ENCODE results near the gene PER1. TPM values are rescaled to one million over a fixed set of nuclear protein-coding genes. Genes with fewer than 3 reads are reported as not detected.

Gene PER1
- total RNA-seq, 1 donor from 2014 or later: 64.6 TPM

DNA sequence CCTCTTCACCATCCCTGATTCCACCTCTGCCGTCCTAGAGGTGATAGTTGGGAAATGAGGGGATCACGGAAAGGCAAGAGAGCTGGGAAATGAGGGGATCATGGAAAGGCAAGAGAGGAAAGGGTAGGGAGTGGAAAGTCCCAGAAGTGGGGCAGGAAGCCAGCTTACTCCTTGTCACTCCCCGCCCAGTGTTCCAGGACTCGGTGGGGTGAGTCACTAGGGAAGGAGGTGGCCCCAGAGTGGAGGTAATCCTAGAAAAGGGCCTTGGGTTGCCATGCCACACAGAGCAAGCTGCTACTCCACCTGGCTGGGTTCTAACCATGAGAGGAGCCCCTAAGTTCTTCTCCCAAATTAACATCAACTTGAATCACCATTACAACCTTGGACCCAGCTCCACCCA lies 48.7 kb downstream of the PER1 start:
- TF ChIP-seq, protein P1, sequence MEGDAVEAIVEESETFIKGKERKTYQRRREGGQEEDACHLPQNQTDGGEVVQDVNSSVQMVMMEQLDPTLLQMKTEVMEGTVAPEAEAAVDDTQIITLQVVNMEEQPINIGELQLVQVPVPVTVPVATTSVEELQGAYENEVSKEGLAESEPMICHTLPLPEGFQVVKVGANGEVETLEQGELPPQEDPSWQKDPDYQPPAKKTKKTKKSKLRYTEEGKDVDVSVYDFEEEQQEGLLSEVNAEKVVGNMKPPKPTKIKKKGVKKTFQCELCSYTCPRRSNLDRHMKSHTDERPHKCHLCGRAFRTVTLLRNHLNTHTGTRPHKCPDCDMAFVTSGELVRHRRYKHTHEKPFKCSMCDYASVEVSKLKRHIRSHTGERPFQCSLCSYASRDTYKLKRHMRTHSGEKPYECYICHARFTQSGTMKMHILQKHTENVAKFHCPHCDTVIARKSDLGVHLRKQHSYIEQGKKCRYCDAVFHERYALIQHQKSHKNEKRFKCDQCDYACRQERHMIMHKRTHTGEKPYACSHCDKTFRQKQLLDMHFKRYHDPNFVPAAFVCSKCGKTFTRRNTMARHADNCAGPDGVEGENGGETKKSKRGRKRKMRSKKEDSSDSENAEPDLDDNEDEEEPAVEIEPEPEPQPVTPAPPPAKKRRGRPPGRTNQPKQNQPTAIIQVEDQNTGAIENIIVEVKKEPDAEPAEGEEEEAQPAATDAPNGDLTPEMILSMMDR (IDR thresholded peaks at IDR 0.05; ENCODE audit: partially characterized antibody, unreplicated experiment): no peak
- H3K27ac Mint-ChIP-seq (ENCODE audit: unreplicated experiment): no peak overlapping the region
- H3K4me1 Mint-ChIP-seq (ENCODE audit: low read depth, unreplicated experiment): no peaks in the 10 kb centered on the region
- peaks cover 3% of the 10 kb centered on the region for H3K9me3 Mint-ChIP-seq (ENCODE audit: unreplicated experiment)
- DNase-seq: no peak
- no peaks in the 10 kb centered on the region for H3K36me3 Mint-ChIP-seq (ENCODE audit: unreplicated experiment)
- H3K4me3 Mint-ChIP-seq (ENCODE audit: unreplicated experiment): no peak overlapping the region
- H3K27me3 Mint-ChIP-seq (ENCODE audit: unreplicated experiment): peaks cover 10% of the 10 kb centered on the region

DNA sequence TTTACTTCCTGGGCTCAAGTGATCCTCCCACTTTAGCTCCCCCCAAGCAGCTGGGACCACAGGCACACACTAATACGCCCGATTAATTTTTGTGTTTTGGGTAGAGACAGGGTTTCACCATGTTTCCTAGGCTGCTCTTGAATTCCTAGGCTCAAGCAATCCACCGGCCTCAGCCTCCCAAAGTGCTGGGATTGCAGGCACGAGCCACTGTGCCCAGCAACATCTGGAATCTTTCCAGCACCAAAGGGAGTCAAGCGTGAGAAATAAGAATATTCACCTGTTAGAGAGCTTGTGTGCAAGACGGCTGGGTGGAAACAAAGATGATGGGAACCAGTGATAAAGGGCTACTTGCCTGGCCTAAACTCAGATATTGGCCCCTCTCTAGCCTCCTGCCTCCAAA lies 50.5 kb downstream of the PER1 start:
- peaks cover 6% of the 10 kb centered on the region for H3K9me3 Mint-ChIP-seq (ENCODE audit: unreplicated experiment)
- no peaks in the 10 kb centered on the region for H3K4me1 Mint-ChIP-seq (ENCODE audit: low read depth, unreplicated experiment)
- no peaks in the 10 kb centered on the region for H3K36me3 Mint-ChIP-seq (ENCODE audit: unreplicated experiment)
- H3K27ac Mint-ChIP-seq (ENCODE audit: unreplicated experiment): no peak overlapping the region
- DNase-seq: no peak
- TF ChIP-seq, protein P1 (IDR thresholded peaks at IDR 0.05; ENCODE audit: partially characterized antibody, unreplicated experiment): no peak
- peaks cover 13% of the 10 kb centered on the region for H3K27me3 Mint-ChIP-seq (ENCODE audit: unreplicated experiment)
- no peak overlapping the region for H3K4me3 Mint-ChIP-seq (ENCODE audit: unreplicated experiment)

DNA sequence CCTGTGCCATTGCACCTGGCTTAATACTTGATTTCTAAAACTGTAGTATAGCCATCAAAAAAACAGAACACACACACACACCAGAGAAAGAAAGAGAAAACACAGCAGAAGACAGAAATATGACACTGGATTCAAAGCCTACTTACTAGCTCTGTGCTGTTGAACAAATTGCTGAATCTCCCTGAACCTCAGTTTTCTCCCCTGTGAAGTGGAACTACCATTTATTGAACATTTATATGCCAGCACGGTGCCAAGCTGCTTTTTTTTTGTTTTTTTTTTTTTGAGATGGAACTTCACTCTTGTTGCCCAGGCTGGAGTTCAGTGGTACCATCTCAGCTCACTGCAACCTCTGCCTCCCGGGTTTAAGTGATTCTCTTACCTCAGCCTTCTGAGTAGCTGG lies 51.4 kb downstream of the PER1 start:
- Mint-ChIP-seq H3K4me1 (ENCODE audit: low read depth, unreplicated experiment) (no peaks in the 10 kb centered on the region), H3K27ac (ENCODE audit: unreplicated experiment) (no peak overlapping the region), H3K27me3 (ENCODE audit: unreplicated experiment) (peaks cover 10% of the 10 kb centered on the region), H3K4me3 (ENCODE audit: unreplicated experiment) (no peak overlapping the region), H3K36me3 (ENCODE audit: unreplicated experiment) (no peaks in the 10 kb centered on the region), H3K9me3 (ENCODE audit: unreplicated experiment) (peaks cover 7% of the 10 kb centered on the region)
- no peak for DNase-seq
- TF ChIP-seq, protein P1 (IDR thresholded peaks at IDR 0.05; ENCODE audit: partially characterized antibody, unreplicated experiment): no peak

DNA sequence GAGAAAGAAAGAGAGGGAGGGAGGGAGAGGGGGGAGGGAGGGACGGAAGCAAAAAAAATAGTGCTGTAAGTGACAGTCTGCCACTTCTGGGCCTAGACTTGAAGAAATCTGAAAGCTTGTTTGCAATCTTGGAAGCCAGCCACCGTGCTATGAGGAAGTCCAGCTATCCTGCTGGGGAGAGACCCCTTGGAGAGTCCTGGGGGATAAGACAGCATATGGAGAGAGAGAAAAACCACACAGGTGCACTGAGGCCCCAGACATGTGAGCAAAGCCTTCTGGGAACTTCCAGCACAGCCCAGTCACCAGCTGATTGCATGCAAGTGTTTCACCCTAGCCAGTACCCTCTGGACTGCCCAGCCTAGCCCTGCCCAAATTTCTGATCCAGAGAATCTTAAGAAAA lies 52.1 kb downstream of the PER1 start:
- no peak overlapping the region for H3K27ac Mint-ChIP-seq (ENCODE audit: unreplicated experiment)
- no peaks in the 10 kb centered on the region for H3K4me1 Mint-ChIP-seq (ENCODE audit: low read depth, unreplicated experiment)
- H3K36me3 Mint-ChIP-seq (ENCODE audit: unreplicated experiment): no peaks in the 10 kb centered on the region
- H3K4me3 Mint-ChIP-seq (ENCODE audit: unreplicated experiment): no peak overlapping the region
- H3K27me3 Mint-ChIP-seq (ENCODE audit: unreplicated experiment): peaks cover 7% of the 10 kb centered on the region
- TF ChIP-seq, protein P1 (IDR thresholded peaks at IDR 0.05; ENCODE audit: partially characterized antibody, unreplicated experiment): no peak
- peaks cover 6% of the 10 kb centered on the region for H3K9me3 Mint-ChIP-seq (ENCODE audit: unreplicated experiment)
- DNase-seq: no peak

DNA sequence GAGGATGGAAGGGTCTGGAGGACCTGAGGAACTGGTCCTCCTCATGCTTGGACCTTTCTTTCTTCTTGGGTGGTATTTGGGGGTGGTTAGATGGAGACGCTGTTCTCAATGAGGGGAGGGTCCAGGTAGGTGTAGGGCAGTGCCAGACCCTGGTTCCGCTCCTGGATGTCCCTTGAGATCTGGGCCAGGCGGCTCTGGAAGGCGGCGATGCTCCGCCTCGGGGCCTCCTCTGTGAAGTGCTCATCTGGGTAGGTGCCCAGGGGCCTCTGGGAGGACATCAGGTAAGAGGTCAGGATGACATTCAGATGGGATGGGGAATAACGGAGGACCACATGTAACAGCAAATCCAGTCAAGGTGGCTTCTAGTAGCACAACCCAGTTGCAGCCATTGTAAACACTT lies 55.7 kb downstream of the PER1 start:
- H3K27ac Mint-ChIP-seq (ENCODE audit: unreplicated experiment): no peak overlapping the region
- DNase-seq: no peak
- H3K4me3 Mint-ChIP-seq (ENCODE audit: unreplicated experiment): no peak overlapping the region
- TF ChIP-seq, protein P1 (IDR thresholded peaks at IDR 0.05; ENCODE audit: partially characterized antibody, unreplicated experiment): no peak
- H3K27me3 Mint-ChIP-seq (ENCODE audit: unreplicated experiment): peaks cover 8% of the 10 kb centered on the region
- H3K9me3 Mint-ChIP-seq (ENCODE audit: unreplicated experiment): peaks cover 6% of the 10 kb centered on the region
- no peaks in the 10 kb centered on the region for H3K36me3 Mint-ChIP-seq (ENCODE audit: unreplicated experiment)
- H3K4me1 Mint-ChIP-seq (ENCODE audit: low read depth, unreplicated experiment): no peaks in the 10 kb centered on the region
